Gastrocnemius medialis (tissue), 4 donors: Measurements from ENCODE around the gene ATIC. TPM values are rescaled to one million over a fixed set of nuclear protein-coding genes. Genes with fewer than 3 reads are reported as not detected.

ENCODE experiments used
- ATAC-seq, 2 donors: fragments of 150-250 bp; one replicate each; pipeline ENCODE4 v1.9.1; 2016
- DNase-seq, 2 donors: peaks; one replicate each; pipeline ENCODE4 v3.0.0-alpha.2; 2019
- H3K27ac ChIP-seq, 4 donors: fragments of 200-600 bp; sonication (generic); 1 replicate in 1 of 4; 2 replicates in 3 of 4; pipeline ENCODE4 v1.5.1; 2016 to 2018; ENCODE audit warnings: mild to moderate bottlenecking in 2 of 4, moderate library complexity in 1 of 4
- H3K27me3 ChIP-seq, 3 donors: fragments of 200-600 bp; sonication (generic) in 2 of 3; 1 replicate in 1 of 3; 2 replicates in 2 of 3; pipeline versions ENCODE4 v1.5.1 to v1.6.0; 2016 to 2019; ENCODE audit warnings: mild to moderate bottlenecking in 1 of 3, moderate library complexity in 1 of 3
- H3K36me3 ChIP-seq, 2 donors: fragments of 200-600 bp; sonication (generic) in 1 of 2; one replicate each; pipeline ENCODE4 v1.5.1; 2017 to 2018
- H3K4me1 ChIP-seq, 2 donors: fragments of 200-600 bp; sonication (generic) in 1 of 2; one replicate each; pipeline ENCODE4 v1.5.1; 2016 to 2017; ENCODE audit warnings: mild to moderate bottlenecking in 2 of 2
- H3K4me3 ChIP-seq, 4 donors: fragments of 200-600 bp; sonication (generic) in 3 of 4; 1 replicate in 1 of 4; 2 replicates in 3 of 4; pipeline ENCODE4 v1.5.1; 2016 to 2019; ENCODE audit warnings: mild to moderate bottlenecking in 2 of 4
- H3K9me3 ChIP-seq, 3 donors: fragments of 200-600 bp; sonication (generic) in 2 of 3; 1 replicate in 1 of 3; 2 replicates in 2 of 3; pipeline ENCODE4 v1.5.1; 2016 to 2019
- CTCF ChIP-seq, 5 experiments: fragments of 450-650 bp in 3 of 5; fragments of 200-600 bp in 2 of 5; sonication (generic) in 2 of 5; IDR thresholded peaks in 4 of 5; conservative IDR thresholded peaks in 1 of 5; 1 replicate in 4 of 5; 2 replicates in 1 of 5; pipeline ENCODE4 v1.5.1; 2016 to 2019; ENCODE audit warnings: antibody characterized with exemption in 5 of 5, mild to moderate bottlenecking in 3 of 5, moderate library complexity in 3 of 5
- POLR2A ChIP-seq, 2 donors: fragments of 450-650 bp; IDR thresholded peaks; one replicate each; pipeline ENCODE4 v1.6.1; 2017; ENCODE audit warnings: antibody characterized with exemption in 2 of 2, mild to moderate bottlenecking in 2 of 2, moderate library complexity in 2 of 2
- in situ Hi-C, 4 donors: fragments of 200-750 bp; cut with MboI; loops; one replicate each; pipeline versions ENCODE4 v1.15.0 to v1.8.0; 2017; ENCODE audit warnings: low sequenced_read_pairs in 4 of 4
- intact Hi-C: fragments of 100-400 bp; cut with DNase I; formaldehyde crosslinking; loops from one replicate; pipeline ENCODE4 v1.15.1; 2023; ENCODE audit warnings: low total_unique reads
- total RNA-seq, 4 donors: library from RNA; depleted of rRNA; stranded (reverse); fragments of >200 nt; gene quantifications; one replicate each; pipeline versions ENCODE4 v1.1.0 to v1.2.3, GENCODE V29; 2016

ATIC gene
- total RNA-seq, 4 donors from 2014 or later, result 16.9 to 46.9 (median 41.8) TPM

- Histone ChIP-seq H3K4me1 (no peaks in the 10 kb centered on the region), H3K27ac (no peak overlapping the region), H3K9me3 (no peaks in the 10 kb centered on the region), H3K4me3 (no peak overlapping the region), H3K27me3 (no peaks in the 10 kb centered on the region), H3K36me3 (peaks cover 0 to 32% of the 10 kb centered on the region in 2 donors)
- TF ChIP-seq CTCF (IDR thresholded peaks at IDR 0.05 in 4 of 5, conservative IDR thresholded peaks at IDR 0.05 in 1 of 5) (no peak), POLR2A (IDR thresholded peaks at IDR 0.05) (no peak)
- ATAC-seq (no peak), DNase-seq (no peak)
- in situ Hi-C loops, result no loop called here
- intact Hi-C loops, result no loop called here
Observed at GRCh38 chr2:215366440-215367032, 54.7 kb downstream of the ATIC start.

GRCh38 chr2:215367662-215368492, 56.0 kb downstream of the ATIC start:
- H3K9me3 ChIP-seq, result no peaks in the 10 kb centered on the region
- no peaks in the 10 kb centered on the region for H3K4me1 ChIP-seq
- ATAC-seq, result no peak
- no peaks in the 10 kb centered on the region for H3K27me3 ChIP-seq
- H3K36me3 ChIP-seq, result peaks cover 0 to 21% of the 10 kb centered on the region in 2 donors
- TF ChIP-seq CTCF (IDR thresholded peaks at IDR 0.05 in 4 of 5, conservative IDR thresholded peaks at IDR 0.05 in 1 of 5) (no peak), POLR2A (IDR thresholded peaks at IDR 0.05) (no peak)
- no peak overlapping the region for H3K27ac ChIP-seq
- no peak for DNase-seq
- H3K4me3 ChIP-seq, result no peak overlapping the region
- in situ Hi-C loops (no loop called here), intact Hi-C loops (no loop called here)

- no peak for TF ChIP-seq POLR2A (IDR thresholded peaks at IDR 0.05)
- ATAC-seq (no peak), DNase-seq (no peak)
- Histone ChIP-seq H3K9me3 (no peaks in the 10 kb centered on the region), H3K36me3 (peaks cover 0 to 15% of the 10 kb centered on the region in 2 donors), H3K27ac (no peak overlapping the region), H3K27me3 (no peaks in the 10 kb centered on the region), H3K4me3 (no peak overlapping the region), H3K4me1 (no peaks in the 10 kb centered on the region)
- in situ Hi-C loops, result no loop called here
- intact Hi-C loops, result no loop called here
Observed at GRCh38 chr2:215368493-215368809, 56.6 kb downstream of the ATIC start.

- intact Hi-C loops (no loop called here), in situ Hi-C loops (no loop called here)
- Histone ChIP-seq H3K36me3 (peaks cover 0 to 13% of the 10 kb centered on the region in 2 donors), H3K9me3 (no peaks in the 10 kb centered on the region), H3K27ac (no peak overlapping the region), H3K4me3 (no peak overlapping the region), H3K4me1 (no peaks in the 10 kb centered on the region), H3K27me3 (no peaks in the 10 kb centered on the region)
- no peak for TF ChIP-seq POLR2A (IDR thresholded peaks at IDR 0.05)
- TF ChIP-seq CTCF (IDR thresholded peaks at IDR 0.05 in 4 of 5, conservative IDR thresholded peaks at IDR 0.05 in 1 of 5), result no peak
- ATAC-seq, result no peak
- DNase-seq, result no peak
Observed at GRCh38 chr2:215369181-215369760, 57.4 kb downstream of the ATIC start.
